Measurements from ENCODE around the gene CEP70.
"Not testable (repeated sequence)": the region's sequence is repeated elsewhere in the genome, so short reads cannot be mapped to it uniquely, and the experiment has no call there.

DNA sequence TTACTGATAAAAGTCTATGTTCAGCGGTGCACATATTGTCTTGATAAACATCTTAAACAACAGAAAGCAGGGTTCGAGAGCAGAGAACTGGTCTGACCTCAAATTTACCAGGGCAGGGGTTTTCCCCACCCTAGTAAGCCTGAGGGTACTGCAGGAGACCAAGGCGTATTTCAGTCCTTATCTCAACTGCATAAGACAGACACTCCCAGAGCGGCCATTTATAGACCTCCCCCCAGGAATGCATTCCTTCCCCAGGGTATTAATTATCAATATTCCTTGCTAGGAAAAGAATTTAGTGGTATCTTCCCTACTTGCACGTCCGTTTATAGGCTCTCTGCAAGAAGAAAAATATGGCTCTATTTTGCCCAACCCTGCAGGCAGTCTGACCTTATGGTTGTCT, 107.5 kb downstream of the CEP70 start:
- not testable (repeated sequence) for TF ChIP-seq CTCF, POLR2A (IDR thresholded peaks at IDR 0.05)
